OCI-LY3 (cell line): Measurements from ENCODE around the gene IPCEF1.

Experiments used
- EZH2phosphoT487 ChIP-seq: fragments of 200-600 bp; shearing (Covaris generic); IDR thresholded peaks from 2 replicates; pipeline ENCODE4 v1.6.1; 2018; ENCODE audit warnings: antibody characterized with exemption, mixed run types, low read depth
- TF ChIP-seq, protein P1 (sequence below): fragments of 200-600, 300-600 bp; sonication (generic); IDR thresholded peaks from 2 replicates; pipeline ENCODE4 v1.5.1; 2014; ENCODE audit warnings: antibody characterized with exemption, low read length, low read depth

DNA sequence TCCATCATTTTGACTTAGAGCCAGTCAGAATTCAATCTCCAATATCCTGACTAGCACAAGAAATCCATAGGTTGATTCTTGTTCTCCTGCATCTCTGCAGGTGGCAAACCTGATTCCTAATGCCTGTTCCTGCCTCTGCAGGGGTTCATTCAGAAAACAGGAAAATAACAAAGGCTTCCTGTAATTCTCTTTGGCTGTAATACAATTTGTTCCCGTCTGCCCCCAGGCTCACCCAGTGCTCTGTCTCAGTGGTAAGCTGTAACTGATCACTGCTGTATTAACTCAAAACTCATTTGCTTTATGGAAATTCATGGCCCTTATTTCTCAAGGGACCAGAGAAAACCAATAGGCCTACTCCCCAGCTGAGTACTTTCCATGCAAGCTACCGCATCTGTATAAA lies 228.9 kb downstream of the IPCEF1 start:
- TF ChIP-seq EZH2phosphoT487: no peak
- TF ChIP-seq, protein P1, sequence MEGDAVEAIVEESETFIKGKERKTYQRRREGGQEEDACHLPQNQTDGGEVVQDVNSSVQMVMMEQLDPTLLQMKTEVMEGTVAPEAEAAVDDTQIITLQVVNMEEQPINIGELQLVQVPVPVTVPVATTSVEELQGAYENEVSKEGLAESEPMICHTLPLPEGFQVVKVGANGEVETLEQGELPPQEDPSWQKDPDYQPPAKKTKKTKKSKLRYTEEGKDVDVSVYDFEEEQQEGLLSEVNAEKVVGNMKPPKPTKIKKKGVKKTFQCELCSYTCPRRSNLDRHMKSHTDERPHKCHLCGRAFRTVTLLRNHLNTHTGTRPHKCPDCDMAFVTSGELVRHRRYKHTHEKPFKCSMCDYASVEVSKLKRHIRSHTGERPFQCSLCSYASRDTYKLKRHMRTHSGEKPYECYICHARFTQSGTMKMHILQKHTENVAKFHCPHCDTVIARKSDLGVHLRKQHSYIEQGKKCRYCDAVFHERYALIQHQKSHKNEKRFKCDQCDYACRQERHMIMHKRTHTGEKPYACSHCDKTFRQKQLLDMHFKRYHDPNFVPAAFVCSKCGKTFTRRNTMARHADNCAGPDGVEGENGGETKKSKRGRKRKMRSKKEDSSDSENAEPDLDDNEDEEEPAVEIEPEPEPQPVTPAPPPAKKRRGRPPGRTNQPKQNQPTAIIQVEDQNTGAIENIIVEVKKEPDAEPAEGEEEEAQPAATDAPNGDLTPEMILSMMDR: no peak
